Naive thymus-derived CD4-positive, alpha-beta T cell (primary cell): ENCODE measurements around the gene MAN1A1. TPM values are rescaled to one million over a fixed set of nuclear protein-coding genes. Genes with fewer than 3 reads are reported as not detected.

Source experiments
- ATAC-seq: fragments of 150-1000 bp; cut with Tn5 transposase; 2 replicates; pipeline ENCODE4 v1.10.0; 2021; ENCODE audit warnings: mild to moderate bottlenecking, moderate library complexity
- CTCF ChIA-PET: fragments of 350-600 bp; sonication (Branson Sonifier 250); formaldehyde crosslinking; loops from one replicate; lab custom pipeline; 2021; ENCODE audit warnings: antibody characterized with exemption; lab: Charles Lee
- POLR2A ChIA-PET: fragments of 350-600 bp; sonication (Branson Sonifier 250); formaldehyde crosslinking; loops from one replicate; lab custom pipeline; 2021; ENCODE audit warnings: antibody characterized with exemption, inconsistent platforms; lab: Charles Lee
- DNase-seq, 9 donors: peaks; one replicate each; pipeline versions ENCODE4 v3.0.0 to v3.0.0-alpha.2; 2020 to 2022; ENCODE audit warnings: mixed read lengths in 1 of 9
- H3K27ac ChIP-seq: one replicate; pipeline ENCODE4 v1.7.0; 2013; ENCODE audit warnings: mild to moderate bottlenecking, low read depth, low read length, moderate library complexity
- H3K27me3 ChIP-seq, 2 donors: one replicate each; pipeline ENCODE4 v1.7.0; 2013; ENCODE audit warnings: low read length in 2 of 2, mild to moderate bottlenecking in 2 of 2, moderate library complexity in 2 of 2; ENCODE audit not compliant: control insufficient read depth in 2 of 2, insufficient read depth in 2 of 2
- H3K36me3 ChIP-seq, 3 experiments: 1 replicate in 2 of 3; 2 replicates in 1 of 3; pipeline ENCODE4 v1.7.0; 2013; ENCODE audit warnings: low read length in 3 of 3, mild to moderate bottlenecking in 3 of 3, moderate library complexity in 1 of 3; ENCODE audit not compliant: insufficient read depth in 3 of 3, control insufficient read depth in 2 of 3
- H3K4me1 ChIP-seq, 2 donors: one replicate each; pipeline ENCODE4 v1.7.0; 2013; ENCODE audit warnings: low read length in 2 of 2, mild to moderate bottlenecking in 2 of 2, moderate library complexity in 1 of 2; ENCODE audit not compliant: control insufficient read depth in 2 of 2, insufficient read depth in 2 of 2
- H3K4me3 ChIP-seq: 2 replicates; pipeline ENCODE4 v1.7.0; 2013; ENCODE audit warnings: mild to moderate bottlenecking, low read length
- H3K9me3 ChIP-seq, 3 experiments: 1 replicate in 2 of 3; 2 replicates in 1 of 3; pipeline ENCODE4 v1.7.0; 2013; ENCODE audit warnings: low read length in 3 of 3; ENCODE audit not compliant: control insufficient read depth in 2 of 3
- H3K27ac Mint-ChIP-seq, 9 donors: one replicate each; pipeline ENCODE4 v1.8.0; 2020 to 2022; ENCODE audit warnings: mixed read lengths in 9 of 9, mild to moderate bottlenecking in 8 of 9, moderate library complexity in 5 of 9, inconsistent platforms in 2 of 9
- H3K27me3 Mint-ChIP-seq, 5 donors: one replicate each; pipeline ENCODE4 v1.8.0; 2021 to 2022; ENCODE audit warnings: mixed read lengths in 5 of 5, mild to moderate bottlenecking in 1 of 5
- H3K36me3 Mint-ChIP-seq, 5 donors: one replicate each; pipeline ENCODE4 v1.8.0; 2020 to 2022; ENCODE audit warnings: mixed read lengths in 5 of 5, mild to moderate bottlenecking in 3 of 5, inconsistent platforms in 1 of 5
- H3K4me1 Mint-ChIP-seq, 7 donors: one replicate each; pipeline ENCODE4 v1.8.0; 2020 to 2022; ENCODE audit warnings: mixed read lengths in 7 of 7, mild to moderate bottlenecking in 3 of 7, inconsistent platforms in 1 of 7
- H3K4me3 Mint-ChIP-seq, 10 donors: one replicate each; pipeline ENCODE4 v1.8.0; 2020 to 2022; ENCODE audit warnings: mild to moderate bottlenecking in 10 of 10, mixed read lengths in 10 of 10, moderate library complexity in 6 of 10, inconsistent platforms in 2 of 10
- H3K9me3 Mint-ChIP-seq, 11 donors: one replicate each; pipeline ENCODE4 v1.8.0; 2020 to 2022; ENCODE audit warnings: mixed read lengths in 11 of 11, mild to moderate bottlenecking in 4 of 11, inconsistent platforms in 1 of 11, moderate library complexity in 1 of 11
- intact Hi-C, 2 donors: fragments of 100-400 bp; cut with micrococcal nuclease; formaldehyde crosslinking; loops; one replicate each; pipeline ENCODE4 v1.15.1; 2023
- polyA plus RNA-seq, 2 donors: library from polyadenylated mRNA; unstranded; fragments of 300-500 nt; fragmentation: Illumina TruSeq; gene quantifications; one replicate each; pipeline ENCODE4 v1.2.3, GENCODE V29; 2021
- total RNA-seq, 6 experiments: library from RNA in 5 of 6; stranded (reverse) in 5 of 6; gene quantifications; 1 replicate in 5 of 6; 2 replicates in 1 of 6; pipeline ENCODE4 v1.2.3 and lab custom pipeline; 2021 to 2026

Gene MAN1A1
- total and polyA plus RNA-seq, 7 experiments from 2014 or later, result 5.4 to 22.3 (median 8.4) TPM

DNA sequence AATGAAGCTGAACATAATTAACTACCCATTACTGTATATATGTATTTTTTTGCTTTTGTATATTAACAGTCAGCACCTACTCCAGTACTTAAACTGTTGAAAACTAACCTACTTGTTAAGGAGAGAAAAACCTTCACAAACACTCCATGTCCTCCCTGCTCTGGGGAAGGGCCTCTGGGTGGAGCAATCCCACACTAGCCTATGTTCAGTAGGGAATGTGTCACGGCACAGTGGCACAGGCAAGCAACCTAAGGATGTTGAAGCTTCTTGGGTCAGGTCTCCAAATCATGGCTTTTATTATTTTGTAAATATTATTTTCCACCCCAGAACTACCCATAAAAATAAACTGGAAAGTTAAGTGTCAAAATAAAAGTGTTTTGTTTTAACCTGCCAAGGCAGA is 5.3 kb downstream of the MAN1A1 start:
- CTCF ChIA-PET, result interaction anchor here (1.0 kb wide), 1 partner anchor 10 kb away, joined by 3 read pairs; no protein-coding TSS in a partner anchor
- intact Hi-C loops, result loop anchor here (10.0 kb wide), 4 partner anchors 380 to 1860 kb away; partner anchors contain the start of genes DCBLD1 (in 1 of the 2) and MCM9 (in 1 of the 2)
- Mint-ChIP-seq H3K9me3 (no peaks in the 10 kb centered on the region), H3K36me3 (peaks cover 0 to 16% (median 0%) of the 10 kb centered on the region in 5 donors), H3K27ac (peak overlapping the region in 8 of 9 donors; percentile 8 to 76 (median 40)), H3K27me3 (no peaks in the 10 kb centered on the region), H3K4me1 (peaks cover 8 to 76% (median 53%) of the 10 kb centered on the region in 7 donors), H3K4me3 (no peak overlapping the region)
- Histone ChIP-seq H3K27ac (no peak overlapping the region), H3K4me3 (no peak overlapping the region), H3K4me1 (peaks cover 3 to 9% of the 10 kb centered on the region in 2 donors), H3K27me3 (no peaks in the 10 kb centered on the region), H3K9me3 (no peaks in the 10 kb centered on the region), H3K36me3 (peaks cover 0 to 4% (median 0%) of the 10 kb centered on the region in 3 experiments)
- DNase-seq (no peak), ATAC-seq (no peak)
- POLR2A ChIA-PET, result interaction anchor here (0.6 kb wide), 1 partner anchor 751 kb away, joined by 7 read pairs; no protein-coding TSS in a partner anchor

DNA sequence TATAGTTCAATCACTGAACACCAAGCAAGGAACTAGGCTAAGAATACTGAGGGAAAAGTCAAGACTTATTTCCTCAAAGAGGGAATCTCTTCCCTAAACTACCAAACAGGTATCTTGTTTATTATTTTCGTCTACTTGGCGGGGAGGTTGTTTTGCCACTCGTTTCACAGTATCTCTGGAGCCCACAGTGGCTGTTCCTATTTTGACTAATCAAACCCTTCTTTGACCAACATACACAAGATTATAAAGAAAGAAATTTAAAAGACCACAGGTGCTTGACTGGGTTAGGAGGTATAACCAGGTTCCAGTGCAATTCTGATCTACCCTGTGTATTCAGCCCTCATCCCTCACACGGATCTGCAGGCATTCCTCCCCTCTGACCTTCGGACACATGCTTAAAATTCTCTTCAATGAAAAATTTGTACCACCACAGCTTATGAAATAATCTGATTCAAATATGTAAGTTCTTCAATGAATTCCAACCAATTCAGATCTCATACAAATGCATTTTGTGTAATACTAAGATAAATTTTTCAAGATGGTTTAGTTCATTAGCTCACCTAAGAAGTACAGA is 5.9 kb downstream of the MAN1A1 start:
- ATAC-seq (no peak), DNase-seq (no peak)
- no peaks in the 10 kb centered on the region for H3K27me3 ChIP-seq
- H3K4me1 ChIP-seq, result peaks cover 3 to 9% of the 10 kb centered on the region in 2 donors
- no peaks in the 10 kb centered on the region for H3K36me3 ChIP-seq
- H3K9me3 ChIP-seq, result no peaks in the 10 kb centered on the region
- ChIA-PET POLR2A (interaction anchor here (0.6 kb wide), 1 partner anchor 750 kb away, joined by 7 read pairs; no protein-coding TSS in a partner anchor), CTCF (no interaction called here)
- Mint-ChIP-seq H3K4me1 (peaks cover 8 to 82% (median 53%) of the 10 kb centered on the region in 7 donors), H3K27ac (peak overlapping the region in 7 of 9 donors; percentile 8 to 76 (median 33)), H3K36me3 (peaks cover 0 to 17% (median 0%) of the 10 kb centered on the region in 5 donors), H3K27me3 (no peaks in the 10 kb centered on the region), H3K9me3 (no peaks in the 10 kb centered on the region), H3K4me3 (no peak overlapping the region)
- intact Hi-C loops, result loop anchor here (2.0 to 10.0 kb wide), 5 partner anchors 215 to 1859 kb away; partner anchors contain the start of genes DCBLD1 (in 1 of the 2) and MCM9 (in 1 of the 2)
- H3K4me3 ChIP-seq, result no peak overlapping the region
- H3K27ac ChIP-seq, result no peak overlapping the region

DNA sequence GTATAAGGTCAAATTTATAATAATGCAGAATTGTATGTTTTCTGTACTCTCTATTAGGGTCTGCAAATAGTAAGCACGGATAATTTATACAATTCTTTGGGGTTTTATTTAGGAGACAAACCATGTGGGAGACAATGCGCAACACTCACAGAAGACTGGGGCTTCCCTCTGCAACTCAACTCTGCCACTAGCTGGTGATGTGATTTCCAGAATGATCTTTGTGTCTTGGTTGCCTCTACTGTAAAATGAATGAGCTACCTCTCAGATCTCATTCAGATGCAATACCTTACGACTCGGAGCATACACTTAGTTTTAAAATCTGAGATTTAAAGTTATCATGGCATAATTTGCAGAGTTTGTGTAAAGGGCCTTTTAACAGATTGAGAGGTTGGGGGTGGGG is 6.4 kb downstream of the MAN1A1 start:
- Histone ChIP-seq H3K36me3 (no peaks in the 10 kb centered on the region), H3K27me3 (no peaks in the 10 kb centered on the region), H3K27ac (no peak overlapping the region), H3K9me3 (no peaks in the 10 kb centered on the region), H3K4me1 (peaks cover 3 to 9% of the 10 kb centered on the region in 2 donors), H3K4me3 (no peak overlapping the region)
- no peak for ATAC-seq
- peaks cover 0 to 17% (median 0%) of the 10 kb centered on the region in 5 donors for H3K36me3 Mint-ChIP-seq
- no peaks in the 10 kb centered on the region for H3K27me3 Mint-ChIP-seq
- no peak overlapping the region for H3K4me3 Mint-ChIP-seq
- ChIA-PET POLR2A (no interaction called here), CTCF (no interaction called here)
- intact Hi-C loops, result loop anchor here (2.0 to 10.0 kb wide), 5 partner anchors 214 to 1858 kb away; partner anchors contain the start of genes DCBLD1 (in 1 of the 2) and MCM9 (in 1 of the 2)
- peak overlapping the region in 7 of 9 donors; percentile 5 to 76 (median 34) for H3K27ac Mint-ChIP-seq
- DNase-seq, result no peak
- peaks cover 8 to 83% (median 50%) of the 10 kb centered on the region in 7 donors for H3K4me1 Mint-ChIP-seq
- H3K9me3 Mint-ChIP-seq, result no peaks in the 10 kb centered on the region

DNA sequence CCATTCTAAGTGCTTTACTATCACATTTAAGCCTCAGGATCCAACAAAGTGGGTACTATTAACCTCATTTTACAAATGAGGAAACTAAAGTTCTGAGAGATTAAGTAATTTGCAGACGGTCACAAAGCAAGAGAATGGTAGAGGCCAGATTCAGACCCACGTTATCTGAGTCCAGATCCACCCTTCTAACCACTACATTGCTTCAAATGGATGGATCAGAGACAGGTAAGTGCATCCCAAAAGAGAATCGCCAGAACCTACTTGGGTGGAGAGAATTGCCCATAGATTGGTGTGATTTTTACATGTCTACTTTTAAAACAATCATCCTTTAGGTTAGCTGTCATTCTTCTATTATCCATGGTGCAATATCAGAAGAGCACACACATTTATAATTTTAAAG is 7.1 kb downstream of the MAN1A1 start:
- no peaks in the 10 kb centered on the region for H3K9me3 ChIP-seq
- POLR2A ChIA-PET, result no interaction called here
- peaks cover 3 to 7% of the 10 kb centered on the region in 2 donors for H3K4me1 ChIP-seq
- H3K36me3 ChIP-seq, result no peaks in the 10 kb centered on the region
- Mint-ChIP-seq H3K4me1 (peaks cover 8 to 77% (median 43%) of the 10 kb centered on the region in 7 donors), H3K27ac (peak overlapping the region in 5 of 9 donors; percentile 1 to 49 (median 9)), H3K9me3 (no peaks in the 10 kb centered on the region), H3K27me3 (no peaks in the 10 kb centered on the region), H3K36me3 (peaks cover 0 to 17% (median 0%) of the 10 kb centered on the region in 5 donors), H3K4me3 (no peak overlapping the region)
- ATAC-seq (no peak), DNase-seq (no peak)
- CTCF ChIA-PET, result no interaction called here
- intact Hi-C loops, result loop anchor here (2.0 to 10.0 kb wide), 5 partner anchors 214 to 1858 kb away; partner anchors contain the start of genes DCBLD1 (in 1 of the 2) and MCM9 (in 1 of the 2)
- no peak overlapping the region for H3K27ac ChIP-seq
- no peaks in the 10 kb centered on the region for H3K27me3 ChIP-seq
- no peak overlapping the region for H3K4me3 ChIP-seq

DNA sequence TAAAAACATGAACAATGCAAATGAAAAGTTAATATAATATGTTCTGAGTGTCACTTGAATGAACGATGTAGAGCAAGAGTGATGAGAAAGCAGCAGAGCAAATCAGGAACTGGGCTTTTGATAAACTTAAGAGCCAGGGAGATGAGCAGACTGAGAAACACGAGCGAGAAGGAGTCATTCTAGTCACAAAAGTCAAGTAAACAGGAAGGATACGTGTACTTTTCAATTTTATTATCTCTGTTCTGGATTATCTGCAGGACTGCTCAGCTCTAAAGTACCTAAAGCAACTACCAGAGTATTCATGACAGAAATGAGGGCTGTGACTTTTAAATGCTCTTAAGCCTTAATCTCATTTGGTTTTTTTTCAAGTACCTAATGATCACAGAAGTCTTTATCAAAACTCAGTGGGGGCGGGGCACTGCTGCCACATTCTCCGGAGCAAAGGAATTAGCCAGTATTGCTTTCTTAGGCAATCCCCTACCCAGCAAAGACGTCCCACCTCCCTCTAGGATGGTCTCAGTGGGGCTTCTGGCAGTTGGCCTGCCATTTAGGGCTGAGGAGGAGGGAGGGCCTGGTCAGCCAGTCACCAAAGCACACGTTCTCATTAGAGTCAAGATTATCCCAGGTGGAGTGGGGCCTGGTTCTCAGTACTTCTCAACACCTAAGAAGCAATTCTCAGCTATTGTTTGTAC is 8.6 kb downstream of the MAN1A1 start:
- Mint-ChIP-seq H3K4me1 (peaks cover 0 to 71% (median 28%) of the 10 kb centered on the region in 7 donors), H3K4me3 (peak overlapping the region in 1 of 10 donors; percentile 41), H3K27ac (peak overlapping the region in 4 of 9 donors; percentile 20 to 30 (median 24)), H3K27me3 (no peaks in the 10 kb centered on the region), H3K36me3 (peaks cover 0 to 15% (median 0%) of the 10 kb centered on the region in 5 donors), H3K9me3 (no peaks in the 10 kb centered on the region)
- ATAC-seq, result no peak
- CTCF ChIA-PET, result interaction anchor here (1.2 kb wide), 1 partner anchor 10 kb away, joined by 4 read pairs; no protein-coding TSS in a partner anchor
- Histone ChIP-seq H3K36me3 (no peaks in the 10 kb centered on the region), H3K27ac (no peak overlapping the region), H3K4me1 (peaks cover 0 to 3% of the 10 kb centered on the region in 2 donors), H3K4me3 (no peak overlapping the region), H3K9me3 (no peaks in the 10 kb centered on the region), H3K27me3 (no peaks in the 10 kb centered on the region)
- intact Hi-C loops, result loop anchor here (10.0 kb wide), 4 partner anchors 376 to 1856 kb away; partner anchors contain the start of genes DCBLD1 (in 1 of the 2) and MCM9 (in 1 of the 2)
- DNase-seq, result no peak
- POLR2A ChIA-PET, result no interaction called here

DNA sequence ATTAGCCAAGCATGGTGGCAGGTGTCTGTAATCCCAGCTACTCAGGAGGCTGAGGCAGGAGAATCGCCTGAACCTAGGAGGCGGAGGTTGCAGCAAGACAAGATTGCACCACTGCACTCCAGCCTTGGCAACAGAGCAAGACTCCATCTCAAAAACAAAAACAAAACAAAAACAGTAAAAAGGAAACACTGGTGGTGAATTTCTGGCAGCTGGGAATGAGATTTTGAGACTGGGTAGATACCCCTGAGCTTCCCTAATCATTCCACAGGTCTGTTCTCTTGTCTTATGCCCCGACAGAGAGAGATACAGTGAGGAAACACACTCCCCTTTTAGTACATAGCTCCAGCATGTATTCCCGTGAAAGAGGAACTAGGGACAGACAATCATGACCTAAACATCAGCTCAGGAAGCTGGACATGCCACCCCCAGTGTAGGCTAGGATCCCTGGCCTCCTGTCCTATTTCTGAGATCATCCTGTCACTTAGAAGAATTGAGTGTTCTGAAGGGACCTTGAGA is 9.6 kb downstream of the MAN1A1 start:
- H3K27ac ChIP-seq, result no peak overlapping the region
- CTCF ChIA-PET, result interaction anchor here (0.6 to 1.2 kb wide), 2 partner anchors 11 to 21 kb away, joined by 3 to 4 read pairs; no protein-coding TSS in a partner anchor
- Mint-ChIP-seq H3K27me3 (no peaks in the 10 kb centered on the region), H3K9me3 (no peaks in the 10 kb centered on the region), H3K4me3 (no peak overlapping the region), H3K36me3 (peaks cover 0 to 14% (median 0%) of the 10 kb centered on the region in 5 donors), H3K4me1 (peaks cover 0 to 69% (median 25%) of the 10 kb centered on the region in 7 donors), H3K27ac (peak overlapping the region in 4 of 9 donors; percentile 12 to 43 (median 26))
- H3K4me3 ChIP-seq, result no peak overlapping the region
- H3K9me3 ChIP-seq, result no peaks in the 10 kb centered on the region
- H3K27me3 ChIP-seq, result no peaks in the 10 kb centered on the region
- intact Hi-C loops, result loop anchor here (1.0 to 10.0 kb wide), 7 partner anchors 7 to 1855 kb away; partner anchors contain the start of genes DCBLD1 (in 1 of the 2) and MCM9 (in 1 of the 2)
- DNase-seq (no peak), ATAC-seq (peak; percentile 69)
- peaks cover 0 to 3% of the 10 kb centered on the region in 2 donors for H3K4me1 ChIP-seq
- POLR2A ChIA-PET, result no interaction called here
- no peaks in the 10 kb centered on the region for H3K36me3 ChIP-seq
